GM12878 (cell line): ENCODE results near the gene MRPL1. TPM values are rescaled to one million over a fixed set of nuclear protein-coding genes. Genes with fewer than 3 reads are reported as not detected.
"Not testable (repeated sequence)": the region's sequence is repeated elsewhere in the genome, so short reads cannot be mapped to it uniquely, and the experiment has no call there.

ENCODE experiments used
- ATAC-seq: fragments of 200-7000 bp; cut with Tn5 transposase; 3 replicates; pipeline ENCODE4 v1.9.1; 2020; ENCODE audit warnings: mild to moderate bottlenecking, moderate library complexity
- BruUV-seq: library from RNA; stranded (reverse); fragments of 400-500 nt; replicated peaks from 2 replicates; lab custom pipeline; 2021; lab: Mats Ljungman, UMichigan
- CTCF ChIA-PET: fragments of 300-600 bp; sonication (Branson Sonifier 250); formaldehyde crosslinking; extraction: SDS; loops from one replicate; lab custom pipeline; 2021; ENCODE audit warnings: inconsistent platforms; lab: Yijun Ruan, JAX
- POLR2A ChIA-PET: fragments of 350-600 bp; formaldehyde crosslinking; extraction: SDS; loops from one replicate; lab custom pipeline; 2021; ENCODE audit warnings: inconsistent platforms; lab: Charles Lee
- RAD21 ChIA-PET: fragments of 300-600 bp; sonication (Branson Sonifier 250); formaldehyde crosslinking; loops from one replicate; lab custom pipeline; 2023; ENCODE audit warnings: antibody characterized with exemption; ENCODE audit not compliant: unreplicated experiment; lab: Charles Lee
- SMC1A ChIA-PET: fragments of 300-600 bp; sonication (Branson Sonifier 250); formaldehyde crosslinking; loops from one replicate; lab custom pipeline; 2023; ENCODE audit not compliant: unreplicated experiment, uncharacterized antibody; lab: Charles Lee
- DNase-seq: peaks from one replicate; pipeline ENCODE4 v3.0.0-alpha.2; 2011; ENCODE audit warnings: low read depth, low spot score
- FAIRE-seq: peaks from 3 replicates; lab custom pipeline; 2011; peaks lifted over from hg19 to GRCh38; lab: Jason Lieb, UNC
- H2AFZ ChIP-seq: 2 replicates; pipeline ENCODE4 v1.6.0; 2011; ENCODE audit warnings: low read depth, low read length, control low read depth; ENCODE audit not compliant: control insufficient read depth
- H3K27ac ChIP-seq: 2 replicates; pipeline ENCODE4 v1.5.1; 2011; ENCODE audit warnings: control low read depth; ENCODE audit not compliant: control insufficient read depth, insufficient read depth
- H3K27me3 ChIP-seq, 2 experiments: replicated peaks in 1 of 2; 2 replicates each; pipeline versions ENCODE4 v1.6.0 to v1.6.1; 2011; ENCODE audit warnings: low read length in 1 of 2; ENCODE audit not compliant: control insufficient read depth in 2 of 2, insufficient read depth in 2 of 2
- H3K36me3 ChIP-seq, 2 experiments: 2 replicates each; pipeline ENCODE4 v1.5.1; 2011; ENCODE audit warnings: low read length in 1 of 2; ENCODE audit not compliant: control insufficient read depth in 2 of 2, insufficient read depth in 2 of 2
- H3K4me1 ChIP-seq: 2 replicates; pipeline ENCODE4 v1.6.1; 2011; ENCODE audit warnings: mild to moderate bottlenecking, low read length, moderate library complexity, mixed read lengths; ENCODE audit not compliant: control insufficient read depth, insufficient read depth
- H3K4me2 ChIP-seq: 2 replicates; pipeline ENCODE4 v1.6.0; 2011; ENCODE audit warnings: control low read depth; ENCODE audit not compliant: control insufficient read depth, insufficient read depth
- H3K4me3 ChIP-seq: fragments of 200-600 bp; sonication (generic); 2 replicates; pipeline ENCODE4 v1.5.1; 2016
- H3K79me2 ChIP-seq: 2 replicates; pipeline ENCODE4 v1.6.0; 2011; ENCODE audit warnings: low read length; ENCODE audit not compliant: control insufficient read depth, insufficient read depth
- H3K9ac ChIP-seq: 2 replicates; pipeline ENCODE4 v1.8.0; 2011; ENCODE audit warnings: low read length, control low read depth, mixed read lengths; ENCODE audit not compliant: control insufficient read depth, insufficient read depth
- H3K9me3 ChIP-seq: replicated peaks from 3 replicates; pipeline ENCODE4 v1.5.1; 2011; ENCODE audit warnings: mild to moderate bottlenecking, low read length; ENCODE audit not compliant: control insufficient read depth, insufficient read depth
- H4K20me1 ChIP-seq: 2 replicates; pipeline ENCODE4 v1.6.0; 2011; ENCODE audit not compliant: control insufficient read depth, insufficient read depth
- GATAD2B ChIP-seq: fragments of 450-650 bp; conservative IDR thresholded peaks from 2 replicates; pipeline ENCODE4 v1.6.1; 2017; ENCODE audit warnings: low read depth, mild to moderate bottlenecking, moderate library complexity
- NFYB ChIP-seq: IDR thresholded peaks from 2 replicates; pipeline ENCODE4 v1.6.1; 2011; ENCODE audit warnings: low read depth, mild to moderate bottlenecking, low read length, improper control_type of control experiment, moderate library complexity; ENCODE audit not compliant: insufficient read depth
- TAF1 ChIP-seq: IDR thresholded peaks from 2 replicates; pipeline ENCODE4 v1.6.1; 2011; ENCODE audit warnings: mild to moderate bottlenecking, low read depth, low read length, borderline replicate concordance
- YY1 ChIP-seq: IDR thresholded peaks from 2 replicates; pipeline ENCODE4 v1.6.1; 2011; ENCODE audit warnings: low read depth, mild to moderate bottlenecking, low read length
- WGBS: methylation state at CpG from one replicate; pipeline ENCODE4 v1.1.6; 2016; ENCODE audit warnings: low lambda C conversion rate; ENCODE audit not compliant: insufficient replicate concordance, insufficient coverage; ENCODE audit errors: missing lambda C conversion rate; 5-methylcytosine and 5-hydroxymethylcytosine counted together
- in situ Hi-C: fragments of 300-500 bp; cut with MboI; formaldehyde crosslinking; loops from 9 replicates; pipeline ENCODE4 v1.14.3; 2018; ENCODE audit warnings: mixed read lengths
- intact Hi-C: fragments of 100-400 bp; cut with micrococcal nuclease; formaldehyde crosslinking; loops from one replicate; pipeline ENCODE4 v1.14.2; 2022; ENCODE audit not compliant: unreplicated experiment
- polyA plus RNA-seq, 11 experiments: library from polyadenylated mRNA; depleted of rRNA in 4 of 11; unstranded in 6 of 11; stranded (reverse) in 5 of 11; fragments of >200 nt; fragmentation: Nextera tagmentation in 4 of 11; fragmentation: Illumina TruSeq in 1 of 11; extraction: Ambion mirVana in 4 of 11; extraction: Trizol in 1 of 11; gene quantifications; 1 replicate in 1 of 11; 2 replicates in 10 of 11; pipeline versions ENCODE4 v1.2.1 to v1.2.3, GENCODE V29; 2011 to 2016; ENCODE audit warnings: inconsistent platforms in 2 of 11, missing spikeins in 2 of 11, low read depth in 1 of 11
- total RNA-seq, 4 experiments: library from RNA; depleted of rRNA in 3 of 4; stranded (reverse); fragments of >200 nt in 3 of 4; fragmentation: Illumina TruSeq in 1 of 4; extraction: Trizol in 1 of 4; gene quantifications; 2 replicates each; pipeline versions ENCODE4 v1.2.1 to v1.2.3, GENCODE V29; 2013 to 2021
- TF ChIP-seq, protein P1 (sequence below): fragments of 150-350 bp; IDR thresholded peaks from 2 replicates; pipeline ENCODE4 v1.6.1; 2016; ENCODE audit warnings: low read depth, low read length

The MRPL1 gene
- total and polyA plus RNA-seq, 10 of the 15 experiments (the other 5 are each of a cell fraction or from before 2014, with no cell fraction given) = 20.2 to 35.7 (median 28.2) TPM

DNA sequence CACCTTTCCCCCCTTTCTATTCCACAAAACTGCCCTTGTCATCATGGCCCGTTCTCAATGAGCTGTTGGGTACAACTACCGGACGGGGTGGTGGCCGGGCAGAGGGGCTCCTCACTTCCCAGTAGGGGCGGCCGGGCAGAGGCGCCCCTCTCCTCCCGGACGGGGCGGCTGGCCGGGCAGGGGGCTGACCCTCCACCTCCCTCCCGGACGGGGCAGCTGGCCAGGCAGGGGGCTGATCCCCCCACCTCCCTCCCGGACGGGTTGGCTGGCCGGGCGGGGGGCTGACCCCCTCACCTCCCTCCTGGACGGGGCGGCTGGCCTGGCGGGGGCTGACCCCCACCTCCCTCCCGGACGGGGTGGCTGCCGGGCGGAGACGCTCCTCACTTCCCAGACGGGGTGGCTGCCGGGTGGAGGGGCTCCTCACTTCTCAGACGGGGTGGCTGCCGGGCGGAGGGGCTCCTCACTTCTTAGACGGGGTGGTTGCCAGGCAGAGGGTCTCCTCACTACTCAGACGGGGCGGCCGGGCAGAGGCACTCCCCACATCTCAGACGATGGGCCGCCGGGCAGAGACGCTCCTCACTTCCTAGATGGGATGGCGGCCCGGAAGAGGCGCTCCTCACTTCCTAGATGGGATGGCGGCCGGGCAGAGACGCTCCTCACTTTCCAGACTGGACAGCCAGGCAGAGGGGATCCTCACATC is 121.1 kb downstream of the MRPL1 start:
- H4K20me1 ChIP-seq, BruUV-seq, H3K79me2 ChIP-seq, H3K27ac ChIP-seq, H3K4me1 ChIP-seq, POLR2A ChIA-PET, H3K4me3 ChIP-seq, H3K4me2 ChIP-seq, in situ Hi-C loops, H3K36me3 ChIP-seq, H3K9ac ChIP-seq, H3K27me3 ChIP-seq, RAD21 ChIA-PET, H2AFZ ChIP-seq, ATAC-seq, CTCF ChIA-PET, FAIRE-seq, H3K9me3 ChIP-seq, DNase-seq, SMC1A ChIA-PET, intact Hi-C loops: not testable (repeated sequence)
- 66% methylated on average over 13 of the region's 44 CpGs for WGBS

DNA sequence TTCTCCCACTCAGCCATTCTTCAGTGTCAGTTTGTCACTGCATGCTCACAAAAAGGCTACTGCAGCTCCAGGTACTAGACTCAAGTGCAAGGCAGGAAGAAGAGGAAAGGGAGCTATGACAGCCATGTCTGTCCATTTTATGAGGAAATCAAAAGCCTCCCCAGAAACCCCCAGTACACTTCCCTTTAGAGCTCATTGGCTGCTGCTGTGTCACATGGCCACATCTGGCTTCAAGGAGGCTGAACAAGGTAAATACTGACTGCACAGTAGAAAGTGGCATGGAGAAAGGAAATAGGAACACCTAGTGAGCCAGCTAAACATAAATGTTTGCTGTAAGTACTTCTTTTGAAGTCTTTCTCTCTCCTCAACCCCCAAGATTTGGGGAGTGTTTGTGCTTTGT is 127.3 kb downstream of the MRPL1 start:
- Histone ChIP-seq H3K27me3 (no peaks in the 10 kb centered on the region), H3K27ac (no peak overlapping the region), H3K9ac (no peak overlapping the region), H4K20me1 (no peaks in the 10 kb centered on the region), H3K36me3 (no peaks in the 10 kb centered on the region), H3K4me2 (no peak overlapping the region), H3K79me2 (no peaks in the 10 kb centered on the region), H3K4me1 (no peaks in the 10 kb centered on the region), H3K9me3 (no peaks in the 10 kb centered on the region), H3K4me3 (no peak overlapping the region), H2AFZ (no peak overlapping the region)
- FAIRE-seq = no peak
- ChIA-PET CTCF (interaction anchor here (0.6 to 1.3 kb wide), 3 partner anchors 10 to 459 kb away, joined by 3 to 4 read pairs (median 3); no protein-coding TSS in a partner anchor), RAD21 (no interaction called here), POLR2A (no interaction called here), SMC1A (interaction anchor here (0.6 to 1.4 kb wide), 4 partner anchors 11 to 611 kb away, joined by 3 to 4 read pairs (median 4); no protein-coding TSS in a partner anchor)
- no peak for DNase-seq
- intact Hi-C loops = no loop called here
- ATAC-seq = no peak
- BruUV-seq = no TSS peak
- TF ChIP-seq, protein P1, sequence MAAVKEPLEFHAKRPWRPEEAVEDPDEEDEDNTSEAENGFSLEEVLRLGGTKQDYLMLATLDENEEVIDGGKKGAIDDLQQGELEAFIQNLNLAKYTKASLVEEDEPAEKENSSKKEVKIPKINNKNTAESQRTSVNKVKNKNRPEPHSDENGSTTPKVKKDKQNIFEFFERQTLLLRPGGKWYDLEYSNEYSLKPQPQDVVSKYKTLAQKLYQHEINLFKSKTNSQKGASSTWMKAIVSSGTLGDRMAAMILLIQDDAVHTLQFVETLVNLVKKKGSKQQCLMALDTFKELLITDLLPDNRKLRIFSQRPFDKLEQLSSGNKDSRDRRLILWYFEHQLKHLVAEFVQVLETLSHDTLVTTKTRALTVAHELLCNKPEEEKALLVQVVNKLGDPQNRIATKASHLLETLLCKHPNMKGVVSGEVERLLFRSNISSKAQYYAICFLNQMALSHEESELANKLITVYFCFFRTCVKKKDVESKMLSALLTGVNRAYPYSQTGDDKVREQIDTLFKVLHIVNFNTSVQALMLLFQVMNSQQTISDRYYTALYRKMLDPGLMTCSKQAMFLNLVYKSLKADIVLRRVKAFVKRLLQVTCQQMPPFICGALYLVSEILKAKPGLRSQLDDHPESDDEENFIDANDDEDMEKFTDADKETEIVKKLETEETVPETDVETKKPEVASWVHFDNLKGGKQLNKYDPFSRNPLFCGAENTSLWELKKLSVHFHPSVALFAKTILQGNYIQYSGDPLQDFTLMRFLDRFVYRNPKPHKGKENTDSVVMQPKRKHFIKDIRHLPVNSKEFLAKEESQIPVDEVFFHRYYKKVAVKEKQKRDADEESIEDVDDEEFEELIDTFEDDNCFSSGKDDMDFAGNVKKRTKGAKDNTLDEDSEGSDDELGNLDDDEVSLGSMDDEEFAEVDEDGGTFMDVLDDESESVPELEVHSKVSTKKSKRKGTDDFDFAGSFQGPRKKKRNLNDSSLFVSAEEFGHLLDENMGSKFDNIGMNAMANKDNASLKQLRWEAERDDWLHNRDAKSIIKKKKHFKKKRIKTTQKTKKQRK = no peak
- TF ChIP-seq GATAD2B (no peak), TAF1 (no peak), YY1 (no peak), NFYB (0 out of 2 replicates have a peak, but pooled peaks have one; percentile 56)
- in situ Hi-C loops = no loop called here
